OCI-M2 (cell line): Measurements from ENCODE around the gene XRCC1.
A peak's percentile ranks its signal among the peaks of the same experiment; 100 is the strongest.
"Not testable (repeated sequence)": the region's sequence is repeated elsewhere in the genome, so short reads cannot be mapped to it uniquely, and the experiment has no call there.

Experiments
- DNase-seq: peaks from one replicate; lab custom pipeline; 2025; ENCODE audit not compliant: unreplicated experiment; lab: John Stamatoyannopoulos, UW

The XRCC1 gene

GRCh38 chr19:43599635-43600295 lies 24.4 kb upstream of the XRCC1 start:
- DNase-seq, result no peak

DNA sequence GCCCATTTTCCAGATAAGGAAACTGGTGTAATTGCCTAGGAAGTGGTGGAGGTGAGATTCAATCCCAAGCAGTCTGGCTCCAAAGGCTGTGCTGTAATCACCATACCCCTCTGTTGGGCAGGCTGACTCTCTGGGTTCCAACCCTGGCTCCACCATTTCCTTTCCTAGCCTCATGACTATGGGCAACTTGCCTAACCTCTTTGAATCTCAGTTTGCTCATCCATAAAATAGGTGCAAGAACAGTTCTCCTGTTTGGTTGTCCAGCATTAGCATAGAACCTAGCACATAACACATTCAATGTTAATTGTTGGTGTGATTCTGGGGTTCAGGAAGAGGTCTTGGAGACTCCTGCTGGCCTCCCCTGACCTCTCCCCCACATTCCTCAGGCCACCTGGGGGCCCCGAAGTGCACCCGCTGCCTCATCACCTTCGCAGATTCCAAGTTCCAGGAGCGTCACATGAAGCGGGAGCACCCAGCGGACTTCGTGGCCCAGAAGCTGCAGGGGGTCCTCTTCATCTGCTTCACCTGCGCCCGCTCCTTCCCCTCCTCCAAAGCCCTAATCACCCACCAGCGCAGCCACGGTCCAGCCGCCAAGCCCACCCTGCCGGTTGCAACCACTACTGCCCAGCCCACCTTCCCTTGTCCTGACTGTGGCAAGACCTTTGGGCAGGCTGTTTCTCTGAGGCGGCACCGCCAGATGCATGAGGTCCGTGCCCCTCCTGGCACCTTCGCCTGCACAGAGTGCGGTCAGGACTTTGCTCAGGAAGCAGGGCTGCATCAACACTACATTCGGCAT lies 23.3 kb upstream of the XRCC1 start:
- DNase-seq, result no peak

- DNase-seq, result no peak
Measured at GRCh38 chr19:43597876-43598275, 22.5 kb upstream of the XRCC1 start.

GRCh38 chr19:43596842-43597461 lies 21.6 kb upstream of the XRCC1 start:
- no peak for DNase-seq

DNA sequence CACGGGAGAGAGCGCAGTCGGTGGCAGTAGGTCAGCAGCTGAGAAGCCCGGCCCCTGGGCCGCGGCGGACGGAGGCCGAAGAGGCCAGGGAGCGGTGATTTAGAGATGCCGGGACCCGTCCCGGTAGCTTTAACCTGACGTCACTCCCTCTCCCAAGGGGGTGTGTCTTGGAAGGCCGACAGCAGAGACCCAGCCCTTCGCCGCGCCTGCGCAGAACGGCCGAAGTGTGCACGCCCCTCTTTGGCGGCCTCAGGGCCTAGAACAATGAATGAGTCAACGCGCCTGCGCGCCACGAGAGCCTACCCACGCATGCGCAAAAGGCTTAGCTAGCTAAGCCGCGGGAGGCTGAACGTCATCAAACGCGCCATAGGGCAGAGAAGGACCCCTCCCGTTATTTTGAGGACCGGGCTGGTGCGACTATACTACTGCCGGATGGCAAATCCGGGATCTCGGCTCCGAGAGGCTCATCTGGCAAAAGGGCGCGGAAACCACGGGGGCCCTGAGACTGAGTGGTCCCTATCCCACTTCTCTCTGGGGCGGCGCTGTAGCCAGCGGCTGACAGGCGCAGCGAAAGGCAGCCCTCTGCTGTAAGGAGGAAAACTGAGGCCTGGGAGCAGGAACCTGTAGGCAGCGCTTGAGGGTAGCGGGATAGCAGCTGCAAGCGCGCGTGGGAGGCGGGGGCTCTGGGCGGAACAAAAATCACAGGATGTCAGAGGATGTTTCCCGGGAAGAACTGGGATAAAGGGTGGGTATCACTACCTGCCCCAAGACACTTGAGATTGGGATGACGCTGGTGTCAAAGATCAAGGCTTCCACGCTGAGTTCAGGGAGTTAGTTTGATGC lies 20.9 kb upstream of the XRCC1 start, which contains the start of the genes IRGQ and ZNF576:
TSS of gene IRGQ (minus strand) at position 136 of the 843 bp plus-strand sequence. CDS start 796 bp downstream, outside the sequence.
TSS of gene ZNF576 (plus strand) at position 597 of the 843 bp plus-strand sequence. CDS start 514 bp downstream, outside the sequence.
- DNase-seq, result peak; percentile 94

DNA sequence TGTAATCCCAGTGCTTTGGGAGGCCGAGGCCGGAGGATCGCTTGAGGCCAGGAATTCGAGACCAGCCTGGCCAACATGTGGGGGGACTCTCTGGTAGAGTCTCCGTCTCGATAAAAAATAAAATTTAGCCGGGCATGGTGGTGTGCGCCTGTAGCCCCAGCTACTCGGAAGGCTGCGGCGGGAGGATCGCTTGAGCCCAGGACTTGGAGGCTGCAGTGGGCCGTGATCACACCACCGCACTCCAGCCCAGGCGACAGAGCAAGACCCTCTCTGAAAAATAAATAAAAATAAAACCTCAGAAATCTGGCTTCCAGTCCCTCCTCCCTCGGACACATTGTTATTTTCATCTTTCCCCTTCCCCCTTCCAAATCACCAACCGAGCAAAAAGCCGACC lies 20.3 kb upstream of the XRCC1 start:
- DNase-seq, result no peak

DNA sequence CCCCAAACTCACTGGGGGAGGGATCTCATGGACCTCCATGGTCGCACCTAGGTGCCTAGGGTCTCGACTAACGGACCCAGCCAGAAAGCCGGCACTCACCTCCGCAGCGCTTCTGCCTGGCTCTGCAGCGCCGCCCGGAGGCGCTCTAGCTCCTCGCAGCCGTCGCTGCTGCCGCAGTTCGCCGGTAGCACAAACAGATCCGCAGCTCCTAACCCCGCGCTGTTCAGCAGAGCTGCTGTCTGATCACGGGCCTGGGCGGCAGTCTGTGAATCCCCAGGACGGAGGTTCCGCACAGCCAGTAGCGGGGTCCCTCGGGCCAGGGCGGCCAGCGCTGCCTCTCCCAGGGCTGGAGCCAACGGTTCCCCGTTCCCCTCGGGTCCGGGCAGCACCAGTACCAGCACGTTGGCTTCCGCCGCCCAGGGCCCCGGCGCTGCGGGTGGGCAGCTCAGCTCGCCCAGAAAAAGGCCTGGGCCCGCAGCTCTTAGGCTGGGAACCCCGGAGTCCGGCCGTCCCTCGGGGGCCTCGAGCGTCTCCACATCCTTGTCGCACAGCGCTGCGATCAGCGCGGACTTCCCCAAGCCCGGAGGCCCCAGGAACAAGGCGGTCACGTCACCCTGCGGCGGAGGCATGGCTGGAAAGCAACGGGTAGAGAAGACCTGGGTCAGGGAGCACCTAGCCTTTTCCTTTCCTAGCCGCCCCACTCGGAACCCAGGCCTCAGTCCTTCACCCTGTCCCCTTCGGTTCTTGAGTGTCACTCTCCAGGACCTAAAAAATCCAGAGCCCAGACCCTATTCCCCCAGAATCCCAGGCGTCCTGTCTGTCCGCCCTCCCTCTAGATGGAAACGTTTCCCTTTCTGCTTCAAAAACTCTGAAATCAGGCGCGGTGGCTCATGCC lies 19.6 kb upstream of the XRCC1 start:
- peak; percentile 34 for DNase-seq

- no peak for DNase-seq
Measured at GRCh38 chr19:43594081-43594697, 18.9 kb upstream of the XRCC1 start.

DNA sequence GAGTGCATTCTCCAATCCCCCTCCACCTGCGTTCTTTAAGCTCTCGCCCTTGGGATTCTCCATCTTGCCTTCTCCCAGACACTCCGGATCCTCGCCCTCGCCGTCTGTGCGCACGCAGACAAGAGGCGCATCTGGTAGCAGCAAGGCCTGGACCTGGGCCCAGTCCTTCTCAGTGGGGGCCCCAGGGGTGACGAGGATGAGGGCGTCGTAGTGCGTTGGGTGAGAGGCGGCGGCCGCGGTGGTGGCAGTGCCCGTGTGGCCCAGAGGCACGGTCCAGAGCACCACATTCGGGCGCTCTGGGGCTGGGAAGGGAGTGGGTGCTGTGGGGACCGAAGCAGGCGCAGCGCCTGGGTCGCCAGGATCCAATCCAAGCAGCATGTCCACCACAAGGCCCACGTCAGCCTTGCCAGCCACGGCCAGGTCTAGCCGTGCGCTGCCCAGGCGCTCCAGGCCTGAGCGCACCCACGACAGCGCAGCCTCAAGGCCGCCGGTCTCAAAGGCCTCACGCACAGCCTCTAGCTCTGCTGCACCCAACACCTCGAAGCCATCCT lies 17.5 kb upstream of the XRCC1 start:
- no peak for DNase-seq

DNA sequence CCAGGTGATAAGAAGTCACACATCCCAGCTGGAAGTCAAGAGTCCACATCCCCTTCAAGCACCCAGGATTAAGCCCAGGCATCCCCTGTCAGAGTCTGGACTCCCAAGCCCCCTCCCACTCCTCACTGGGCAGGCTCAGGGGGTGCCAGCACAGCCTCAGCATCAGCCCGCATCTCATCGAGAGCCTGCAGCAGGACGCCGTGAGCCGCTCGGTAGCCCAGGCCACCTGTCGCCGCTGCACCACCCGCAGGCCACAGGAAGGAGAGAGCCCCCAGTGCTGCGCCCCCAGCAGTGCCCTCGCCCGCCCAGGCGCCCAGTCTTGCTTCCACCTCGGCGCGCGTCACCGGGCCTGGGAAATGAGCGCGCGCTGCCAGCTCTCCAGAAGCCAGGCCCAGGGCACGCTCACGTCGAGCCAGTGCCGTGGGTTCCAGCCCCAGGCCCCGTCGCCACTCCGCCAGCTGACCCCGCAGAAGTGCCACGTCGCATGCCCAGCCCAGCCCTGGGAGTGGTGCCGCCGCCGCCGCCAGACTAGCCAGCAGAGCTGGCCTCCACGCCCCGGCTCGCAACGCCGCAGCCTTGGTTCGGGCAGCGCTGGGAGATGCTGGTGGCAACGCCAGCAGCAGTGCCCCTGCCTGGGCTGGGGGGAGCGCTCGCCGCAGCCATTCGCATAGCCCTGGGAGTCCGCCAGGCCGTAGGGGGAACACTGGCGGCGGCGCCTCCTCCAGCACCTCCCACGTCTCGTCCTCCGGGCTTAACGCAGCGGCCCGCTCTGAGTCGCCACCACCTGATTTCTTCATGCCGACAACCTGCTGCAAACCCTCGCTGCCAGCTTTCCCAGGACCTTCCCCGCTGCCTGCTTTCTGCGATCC lies 16.8 kb upstream of the XRCC1 start:
- no peak for DNase-seq

DNA sequence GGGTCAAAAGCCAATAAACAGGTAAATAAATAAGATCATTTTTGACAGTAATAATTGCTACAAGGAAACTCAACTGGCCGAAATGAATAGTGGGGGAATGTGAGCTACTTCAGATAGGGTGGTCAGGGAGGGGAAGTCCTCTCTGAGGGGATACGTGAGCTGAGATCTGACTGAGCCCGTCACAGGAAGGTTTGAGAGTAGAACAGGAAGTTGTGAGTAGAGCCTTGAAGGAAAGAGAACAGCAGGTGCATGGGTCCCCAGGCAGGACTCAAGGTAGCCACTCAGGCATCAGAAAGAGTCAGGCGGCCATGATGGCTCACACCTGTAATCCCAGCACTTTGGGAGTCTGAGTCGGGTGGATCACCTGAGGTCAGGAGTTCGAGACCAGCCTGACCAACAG lies 14.4 kb upstream of the XRCC1 start:
- DNase-seq, result no peak

- DNase-seq, result no peak
Measured at GRCh38 chr19:43589277-43589676, 13.9 kb upstream of the XRCC1 start.

- DNase-seq, result not testable (repeated sequence)
Measured at GRCh38 chr19:43587029-43587428, 11.7 kb upstream of the XRCC1 start.

DNA sequence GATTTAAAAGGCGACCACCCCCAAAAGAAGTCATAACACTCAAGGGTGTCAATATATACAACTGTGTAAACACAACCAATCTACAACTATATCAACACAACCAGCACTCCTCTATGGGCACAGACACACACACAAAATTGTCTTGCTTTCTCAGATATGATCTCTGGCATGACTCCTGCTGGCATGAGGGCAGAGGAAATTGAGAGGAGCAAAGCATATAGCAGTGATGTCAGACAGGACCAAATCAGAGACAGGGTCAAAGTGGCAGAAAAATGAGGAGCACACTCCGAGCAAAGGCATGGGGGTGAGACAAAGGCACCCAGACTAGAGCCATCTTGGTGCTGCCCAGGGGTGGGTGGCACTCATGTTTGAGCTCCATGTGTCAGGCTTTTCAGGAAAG lies 11.0 kb upstream of the XRCC1 start:
- DNase-seq, result no peak

DNA sequence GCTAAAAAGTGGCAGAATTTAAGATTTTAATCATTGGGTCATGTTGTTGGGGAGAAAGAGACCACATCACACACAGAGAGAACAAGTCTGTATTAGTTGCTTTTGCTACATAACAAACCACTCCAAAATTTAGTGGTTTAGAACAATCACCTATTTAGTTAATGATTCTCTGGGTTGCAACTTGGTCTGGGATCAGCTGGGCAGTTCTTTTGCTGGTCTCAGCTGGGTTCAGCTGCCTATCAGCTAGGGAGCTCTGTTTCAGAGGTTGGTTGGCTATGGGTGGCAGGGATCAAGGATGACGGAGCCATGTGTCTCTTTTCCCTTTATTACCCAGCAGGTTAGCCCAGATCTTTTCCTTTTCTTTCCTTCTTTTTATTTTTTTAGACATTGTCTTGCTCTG lies 9.2 kb upstream of the XRCC1 start:
- no peak for DNase-seq

DNA sequence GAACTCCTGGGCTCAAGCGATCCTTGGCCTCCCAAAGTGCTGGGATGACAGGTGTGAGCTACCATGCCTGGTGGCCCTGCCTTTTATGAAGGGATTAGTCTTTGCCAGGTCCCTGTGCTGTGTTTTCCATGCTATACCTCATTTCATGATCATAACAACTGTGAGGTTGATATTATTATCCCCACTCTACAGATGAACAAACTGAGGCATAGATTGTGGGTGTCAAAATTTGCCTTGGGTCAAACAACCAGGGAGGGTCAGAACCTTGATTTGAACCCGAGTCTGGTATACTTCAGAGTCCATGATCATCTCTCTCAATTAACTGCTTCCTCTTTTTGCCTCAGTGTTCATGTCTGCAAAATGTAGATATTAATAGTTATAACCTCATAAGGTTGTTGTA lies 7.2 kb upstream of the XRCC1 start:
- no peak for DNase-seq

DNA sequence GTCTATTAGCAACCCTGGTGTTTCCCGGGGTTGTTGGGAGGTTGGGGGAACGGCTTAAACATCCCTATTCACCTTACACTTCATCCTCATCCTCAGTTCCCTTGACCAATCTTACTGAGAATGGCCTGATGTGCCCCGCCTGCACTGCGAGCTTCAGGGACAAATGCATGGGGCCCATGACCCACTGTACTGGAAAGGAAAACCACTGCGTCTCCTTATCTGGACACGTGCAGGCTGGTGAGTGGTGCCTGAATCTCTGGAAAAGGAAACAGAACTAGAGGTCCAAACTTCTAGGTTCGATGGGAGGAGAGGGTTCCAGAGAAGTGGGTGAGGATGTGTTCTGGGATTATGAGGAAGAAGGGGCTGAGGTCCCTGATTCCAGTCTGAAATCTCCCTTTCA lies 6.1 kb upstream of the XRCC1 start:
- no peak for DNase-seq

DNA sequence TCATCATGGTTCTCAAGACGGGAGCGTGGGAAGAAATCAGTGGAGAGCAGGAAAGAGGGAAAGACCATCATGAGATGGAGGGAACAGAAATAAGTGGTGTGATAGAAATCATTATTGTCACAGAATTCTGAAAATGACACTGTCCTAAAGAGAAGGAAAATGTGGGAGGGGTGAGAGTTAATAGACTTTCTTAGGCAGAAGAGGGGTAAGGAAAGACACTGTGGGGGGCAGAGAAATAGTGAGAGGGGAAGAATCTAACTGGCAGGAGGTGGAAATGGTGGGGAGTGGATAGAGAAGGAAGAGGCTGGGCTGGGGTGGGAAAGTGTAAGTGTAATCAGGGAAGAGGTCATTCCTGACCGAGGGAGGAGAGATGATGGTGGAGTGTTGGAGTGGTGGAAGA lies 3.5 kb upstream of the XRCC1 start:
- DNase-seq, result no peak
